Inferior parietal cortex (tissue), 1 donor: ENCODE measurements around the gene GRAMD4.
"Not testable (repeated sequence)": the region's sequence is repeated elsewhere in the genome, so short reads cannot be mapped to it uniquely, and the experiment has no call there.

Experiments
- DNase-seq: peaks from one replicate; pipeline ENCODE4 v3.0.0-alpha.2; 2016; ENCODE audit errors: extremely low spot score

The GRAMD4 gene

DNA sequence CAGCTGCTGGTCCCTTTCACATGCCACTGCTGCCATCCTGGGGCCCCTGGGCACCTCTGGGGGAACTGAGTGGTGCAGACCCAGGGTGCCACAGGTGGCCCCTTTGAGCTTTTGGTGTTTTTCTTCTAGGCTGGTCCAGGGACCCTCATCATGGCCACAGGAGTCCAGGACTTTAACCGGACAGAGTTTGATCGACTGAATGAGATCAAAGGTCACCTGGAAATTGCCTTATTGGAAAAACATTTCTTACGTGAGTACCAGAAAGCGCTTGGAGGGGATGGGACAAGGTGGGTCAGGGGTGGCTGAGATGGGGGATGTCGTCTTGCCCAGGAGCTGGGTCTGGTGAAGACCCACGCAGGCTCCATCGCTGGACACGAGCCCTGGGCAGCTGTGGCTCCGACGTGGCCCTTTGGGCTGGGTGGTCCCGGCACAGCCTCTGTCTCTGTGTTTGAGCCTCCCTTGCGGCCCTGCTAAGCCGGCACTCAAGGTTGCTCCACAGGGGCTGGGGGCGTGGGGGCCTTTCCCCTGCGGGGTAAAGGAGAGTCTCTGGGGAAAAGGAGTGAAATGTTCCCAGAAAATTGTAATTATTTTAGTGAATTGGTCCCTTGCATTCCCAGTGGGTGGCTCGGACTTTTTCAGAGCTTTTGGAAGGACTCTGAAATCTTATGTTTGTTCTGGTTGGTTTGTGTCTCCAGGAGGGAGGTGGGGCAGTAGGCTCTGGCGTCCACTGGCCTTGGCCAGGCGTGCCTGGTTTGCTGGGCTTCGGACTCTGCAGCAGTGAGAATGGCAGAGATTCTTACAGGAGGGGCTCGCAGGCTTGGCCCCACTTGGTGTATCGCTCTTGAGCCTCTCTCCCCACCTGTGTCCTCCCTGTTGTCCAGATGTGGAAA lies 17.8 kb downstream of the GRAMD4 start:
- no peak for DNase-seq

DNA sequence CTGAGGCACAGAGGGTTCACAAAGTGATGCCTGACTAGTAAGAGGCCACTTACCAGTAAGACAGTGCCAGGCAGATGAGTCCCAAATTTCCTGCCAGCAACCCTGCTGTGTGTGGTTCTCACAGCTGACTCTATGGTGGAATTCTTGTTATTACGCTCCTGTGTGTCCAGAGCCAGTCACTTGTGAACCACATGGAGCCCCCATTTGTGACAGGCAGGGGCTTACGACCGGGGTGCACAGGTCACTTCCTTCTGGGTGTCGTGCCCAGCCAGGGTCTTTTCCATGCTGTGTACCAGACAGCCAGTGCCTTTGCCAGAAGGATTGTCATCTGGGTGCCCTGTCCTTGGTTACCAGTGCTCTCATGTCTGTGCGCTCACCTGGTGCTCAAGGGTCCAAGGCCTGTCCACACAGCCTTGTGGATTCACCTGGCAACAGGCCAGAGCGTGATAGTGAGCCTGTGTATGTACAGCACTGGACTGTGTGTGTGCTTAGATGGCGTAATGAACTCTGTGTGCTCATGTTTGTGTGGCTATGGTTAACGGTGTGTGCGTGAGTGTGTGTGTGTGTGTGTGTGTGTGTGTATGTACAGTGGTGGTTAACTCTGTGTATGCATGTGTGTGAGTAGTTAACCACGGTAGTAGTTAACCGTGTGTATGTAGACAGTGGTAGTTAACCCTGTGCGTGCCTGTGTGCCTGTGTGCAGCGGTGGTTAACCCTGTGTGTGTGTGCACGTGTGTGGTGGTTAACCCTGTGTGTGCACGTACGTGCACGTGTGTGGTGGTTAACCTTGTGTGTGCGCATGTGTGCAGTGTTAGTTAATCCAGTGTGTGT lies 18.6 kb downstream of the GRAMD4 start:
- no peak for DNase-seq

DNA sequence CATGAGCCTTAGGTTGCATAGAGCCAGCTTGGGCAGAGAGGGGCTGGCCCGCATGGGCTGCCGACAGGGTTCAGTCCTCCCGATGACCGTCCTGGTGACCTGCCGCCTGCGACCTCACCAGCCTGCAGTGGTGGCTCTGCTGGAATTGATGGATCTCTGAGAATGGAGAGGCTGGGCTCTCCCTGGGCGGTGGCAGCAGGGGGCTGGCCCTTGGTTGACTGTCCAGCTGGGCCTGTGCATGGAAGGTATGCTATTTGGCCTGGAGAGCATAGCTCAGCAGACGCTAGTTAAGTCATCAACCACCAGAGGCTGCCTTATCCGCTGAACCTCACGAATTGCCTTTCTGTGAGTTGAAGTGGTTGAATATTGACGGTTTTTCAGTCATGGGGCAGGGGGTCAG lies 19.7 kb downstream of the GRAMD4 start:
- no peak for DNase-seq

DNA sequence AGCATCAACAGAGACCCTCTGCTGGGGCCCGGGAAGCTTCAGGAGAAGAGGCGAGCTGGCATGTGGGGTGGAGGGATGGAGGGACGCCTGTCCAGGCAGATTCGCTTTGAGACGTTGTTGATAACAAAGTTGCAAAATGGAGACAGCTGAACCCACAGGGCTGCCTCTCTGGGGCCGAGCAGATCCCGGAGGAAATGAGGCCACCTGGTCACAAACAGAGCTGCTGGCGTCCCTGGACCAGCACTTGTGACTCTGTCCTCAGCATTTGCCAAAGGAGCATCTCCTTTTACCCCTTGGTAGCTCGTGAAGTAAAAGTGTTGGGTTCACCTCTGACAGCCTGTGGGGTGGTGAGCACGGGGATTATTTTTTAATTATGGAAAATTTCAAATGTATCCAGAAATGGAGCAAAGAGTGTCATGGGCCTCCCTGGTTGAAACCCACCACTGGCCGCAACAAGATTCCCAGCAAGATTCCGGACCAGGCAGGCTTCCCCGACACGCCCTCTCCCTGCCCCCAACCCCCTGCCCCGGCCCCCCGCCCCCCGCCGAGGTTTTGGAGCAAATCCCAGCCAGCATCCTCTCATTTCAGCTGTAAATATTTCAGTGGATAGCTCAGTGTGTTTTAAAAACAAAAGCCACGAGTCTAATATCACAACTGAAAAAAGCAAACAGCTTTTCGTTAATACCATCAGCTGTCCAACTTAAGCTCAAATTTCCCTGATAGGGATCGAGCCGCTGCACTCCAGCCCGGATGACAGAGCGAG lies 20.3 kb downstream of the GRAMD4 start:
- DNase-seq, result no peak

GRCh38 chr22:46641811-46642266 lies 21.7 kb downstream of the GRAMD4 start:
- no peak for DNase-seq

- not testable (repeated sequence) for DNase-seq
Observed at GRCh38 chr22:46642840-46643480, 22.8 kb downstream of the GRAMD4 start.

DNA sequence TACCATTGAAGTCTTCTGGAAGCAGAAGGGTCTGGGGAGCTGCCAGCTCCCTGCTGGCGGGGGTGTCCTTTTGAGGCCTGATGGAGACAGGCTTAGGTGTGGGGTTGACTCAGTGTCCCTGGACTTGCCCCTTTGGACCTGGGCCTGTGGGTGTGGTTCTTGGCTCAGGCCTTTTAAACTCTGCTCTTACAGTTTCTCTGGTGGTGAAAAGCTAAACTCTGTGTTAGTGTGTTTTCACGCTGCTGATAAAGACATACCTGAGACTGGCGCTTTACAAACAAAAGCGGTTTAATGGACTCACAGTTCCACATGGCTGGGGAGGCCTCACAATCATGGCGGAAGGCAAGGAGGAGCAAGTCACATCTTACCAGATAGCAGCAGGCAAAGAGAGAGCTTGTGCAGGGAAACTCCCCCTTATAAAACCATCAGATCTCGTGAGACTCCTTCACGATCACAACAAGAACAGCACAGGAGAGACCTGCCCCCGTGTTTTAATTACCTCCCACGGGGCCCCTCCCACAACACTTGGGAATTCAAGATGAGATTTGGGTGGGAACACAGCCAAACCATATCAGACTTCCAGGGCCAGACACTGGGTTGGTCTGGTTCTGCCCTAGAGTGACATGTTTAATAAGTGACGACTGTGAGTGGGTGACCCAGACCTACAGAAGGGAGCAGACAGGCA lies 26.5 kb downstream of the GRAMD4 start:
- no peak for DNase-seq

DNA sequence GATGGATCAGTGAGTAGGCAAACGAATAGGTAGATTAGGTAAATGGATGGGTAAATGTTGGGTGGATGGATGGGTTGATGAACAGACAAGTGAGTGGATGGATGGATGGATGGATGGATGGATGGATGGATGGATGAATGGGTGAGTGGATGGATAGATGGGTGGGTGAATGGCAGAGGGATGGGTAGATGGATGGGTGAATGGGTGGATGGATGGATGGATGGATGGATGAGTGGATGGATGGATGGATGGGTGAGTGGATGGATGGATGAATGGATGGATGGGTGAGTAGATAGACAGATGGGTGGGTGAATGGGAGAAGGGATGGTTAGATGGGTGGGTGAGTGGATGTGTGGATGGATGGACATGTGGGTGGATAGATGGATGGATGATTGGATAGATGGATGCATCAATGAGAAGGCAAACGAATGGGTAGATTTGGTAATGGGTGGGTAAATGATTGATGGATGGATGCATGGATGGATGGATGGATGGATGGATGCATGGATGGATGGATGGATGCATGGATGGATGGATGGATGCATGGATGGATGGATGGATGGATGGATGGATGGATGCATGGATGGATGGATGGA lies 28.1 kb downstream of the GRAMD4 start:
- not testable (repeated sequence) for DNase-seq

- DNase-seq, result peak; percentile 37
Observed at GRCh38 chr22:46649141-46650077, 29.2 kb downstream of the GRAMD4 start.

DNA sequence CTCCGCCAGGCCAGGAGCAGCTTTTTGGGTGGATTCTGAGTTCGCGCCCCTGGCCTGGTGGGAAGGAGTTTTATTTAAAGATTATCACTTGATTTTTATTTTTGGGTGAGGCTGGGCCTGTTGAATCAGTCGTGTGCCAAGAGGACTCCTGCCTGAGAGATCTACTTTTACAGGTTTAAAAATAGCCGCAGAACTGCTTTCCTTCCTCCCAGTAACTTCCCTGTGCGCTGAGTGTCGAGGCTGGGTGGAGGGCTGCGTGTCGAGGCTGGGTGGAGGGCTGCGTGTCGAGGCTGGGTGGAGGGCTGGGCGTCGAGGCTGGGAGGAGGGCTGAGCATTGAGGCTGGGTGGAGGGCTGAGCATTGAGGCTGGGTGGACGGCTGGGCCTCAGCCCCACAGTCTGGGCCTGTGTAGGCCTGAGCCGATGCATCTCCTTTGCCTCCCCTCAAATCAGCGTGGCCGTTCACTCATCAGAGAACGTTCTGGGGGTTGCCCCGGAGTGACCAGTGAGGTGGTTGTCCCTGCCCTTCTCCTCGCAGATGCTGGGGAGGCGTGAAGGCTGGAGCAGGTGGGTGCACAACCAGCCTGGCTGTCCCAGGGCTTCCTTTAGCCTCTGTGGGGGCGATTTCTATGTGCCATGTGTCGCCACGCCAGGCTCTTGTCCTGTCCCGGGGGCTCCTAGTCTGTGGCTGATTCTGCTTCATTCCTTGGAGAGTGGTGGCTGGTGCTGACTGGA lies 30.1 kb downstream of the GRAMD4 start:
- DNase-seq, result no peak

DNA sequence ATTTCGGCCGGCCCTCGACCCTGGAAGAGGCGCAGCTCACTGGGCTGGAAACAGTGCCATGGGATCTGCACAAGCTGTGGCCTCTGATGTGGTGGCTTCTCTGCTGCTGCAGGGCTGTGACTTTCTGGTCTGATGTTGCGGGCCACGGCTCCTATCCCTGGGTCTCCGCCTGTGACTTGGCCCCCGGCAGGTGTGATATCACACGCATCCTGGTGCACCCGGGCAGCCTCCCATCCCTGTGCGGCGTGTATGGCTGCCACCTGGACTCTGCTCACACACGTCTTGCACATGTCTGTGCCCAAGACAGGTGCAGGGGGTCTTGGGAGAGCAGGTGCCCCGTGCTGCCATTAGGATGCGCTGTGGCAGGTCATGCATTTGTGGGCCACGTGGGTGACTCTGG lies 31.1 kb downstream of the GRAMD4 start:
- DNase-seq, result no peak

- no peak for DNase-seq
Observed at GRCh38 chr22:46652081-46652846, 32.1 kb downstream of the GRAMD4 start.

GRCh38 chr22:46652847-46653331 lies 32.7 kb downstream of the GRAMD4 start:
- DNase-seq, result no peak

DNA sequence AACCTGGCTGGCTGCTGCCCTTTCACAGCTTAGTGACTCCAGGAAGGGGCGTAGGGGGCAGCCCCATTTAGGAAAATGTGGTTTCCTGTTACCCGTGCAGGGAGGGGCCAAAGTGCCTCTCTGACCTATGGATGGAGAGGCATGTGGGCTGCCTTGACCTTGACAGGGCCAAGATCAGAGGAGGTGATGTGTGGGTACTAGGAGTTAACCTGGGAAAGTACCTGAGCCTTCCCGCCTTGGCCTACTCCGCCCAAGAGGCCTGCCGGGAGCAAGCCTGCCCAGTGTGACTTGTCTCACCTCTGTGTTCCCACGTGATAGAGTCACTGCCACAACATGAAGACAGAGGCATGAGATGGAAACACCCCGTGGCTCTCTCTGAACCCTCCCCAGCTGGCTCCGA lies 33.4 kb downstream of the GRAMD4 start:
- DNase-seq, result no peak

DNA sequence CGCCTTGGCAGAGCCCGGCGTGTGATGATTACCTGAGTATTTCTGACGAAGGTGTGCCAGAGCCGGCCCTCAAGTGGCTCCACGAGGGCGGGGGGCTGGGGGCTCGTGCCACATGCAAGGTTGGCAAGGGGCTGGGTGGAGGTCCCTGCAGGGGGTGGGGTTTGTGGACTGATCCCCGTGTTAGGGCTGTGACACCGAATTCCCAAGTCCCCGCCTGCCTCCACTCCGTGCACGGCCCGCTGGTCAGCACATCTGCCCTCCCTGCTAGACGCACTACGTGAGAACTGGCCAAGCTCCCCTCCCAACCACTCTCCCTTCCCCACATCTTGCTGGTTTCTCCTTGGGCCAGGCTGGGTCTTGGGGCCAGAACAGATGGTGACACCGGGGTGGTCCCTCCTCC lies 34.2 kb downstream of the GRAMD4 start:
- DNase-seq, result no peak

DNA sequence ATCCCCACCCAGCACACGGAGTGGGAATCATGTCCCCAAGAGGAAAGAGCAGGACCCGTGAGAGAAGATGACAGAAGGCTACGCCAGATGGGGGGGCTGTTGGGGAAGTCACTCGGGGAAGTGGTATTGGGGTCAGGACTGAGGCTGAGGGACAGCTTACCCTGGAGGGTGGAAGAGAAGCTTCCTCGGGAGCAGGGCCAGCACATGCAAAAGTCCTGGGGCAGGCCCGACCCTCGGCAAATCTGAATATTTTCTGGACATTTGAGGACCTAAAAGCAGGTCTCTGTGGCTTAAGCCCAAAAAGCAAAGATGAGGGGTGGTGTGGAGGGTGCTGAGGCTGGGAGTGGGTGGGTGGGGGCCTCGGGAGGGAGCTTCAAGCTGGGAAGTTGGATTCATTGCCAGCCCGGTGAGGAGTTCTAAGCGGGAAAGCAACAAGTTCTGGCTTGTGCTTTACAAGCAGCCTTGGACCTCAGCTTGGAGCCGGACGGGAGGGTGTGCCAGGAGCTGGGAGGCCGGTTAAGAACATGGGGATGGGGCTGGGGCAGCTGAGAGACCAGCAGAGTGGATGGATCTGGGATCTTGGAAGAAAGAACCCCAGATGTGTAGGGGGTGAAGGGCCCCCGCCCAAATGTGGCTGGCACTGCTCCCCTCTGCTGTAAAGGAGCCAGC lies 34.9 kb downstream of the GRAMD4 start:
- DNase-seq, result no peak
